GM21526 (cell line): Measurements from ENCODE around the gene RNF207.

ENCODE experiments used
- ATAC-seq: cut with Tn5 transposase; IDR thresholded peaks from one replicate; pipeline ENCODE4 v1.9.1; 2021; ENCODE audit warnings: moderate library complexity; ENCODE audit not compliant: unreplicated experiment, low FRiP score

Gene RNF207

GRCh38 chr1:6265151-6265550 lies 59.2 kb downstream of the RNF207 start:
- ATAC-seq: no peak

GRCh38 chr1:6266641-6267040 lies 60.7 kb downstream of the RNF207 start:
- no peak for ATAC-seq

GRCh38 chr1:6267686-6268322 lies 61.9 kb downstream of the RNF207 start:
- no peak for ATAC-seq

GRCh38 chr1:6268415-6268814 lies 62.5 kb downstream of the RNF207 start:
- no peak for ATAC-seq

GRCh38 chr1:6269296-6269695 lies 63.4 kb downstream of the RNF207 start:
- ATAC-seq: no peak

DNA sequence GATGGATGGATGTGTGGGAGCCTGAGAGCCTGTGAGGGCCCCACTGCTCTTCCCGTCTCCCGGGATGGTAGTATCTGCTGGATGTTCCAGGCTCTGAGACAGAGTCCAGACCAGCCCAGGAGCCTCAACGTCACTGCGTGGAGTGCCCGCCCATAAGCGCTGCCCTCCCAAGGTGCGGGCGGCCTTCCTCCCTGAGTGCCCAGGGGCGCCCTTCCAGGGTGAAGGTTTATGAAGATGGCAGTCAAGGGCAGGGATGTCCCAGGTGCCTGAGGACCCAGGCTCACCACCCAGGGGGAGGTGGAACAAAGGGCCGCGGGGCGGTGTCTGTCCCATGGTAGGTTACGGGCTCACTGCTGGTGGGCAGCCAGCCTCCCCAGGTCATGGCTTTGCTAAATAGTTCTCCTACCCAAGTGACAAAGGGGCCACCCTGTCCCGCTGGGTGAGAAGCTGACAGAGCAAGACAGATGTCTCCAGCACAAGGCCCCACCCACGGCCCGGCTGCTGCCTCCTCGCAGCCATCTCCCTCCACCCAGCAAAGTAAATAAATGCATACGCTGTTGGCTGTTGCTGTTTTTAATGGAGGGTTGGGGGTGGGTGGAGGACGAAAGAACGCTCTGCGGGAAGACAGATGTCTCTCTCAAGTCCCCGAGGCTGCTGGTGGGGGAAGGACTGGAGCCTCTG lies 63.9 kb downstream of the RNF207 start:
- ATAC-seq: no peak

GRCh38 chr1:6270401-6270800 lies 64.5 kb downstream of the RNF207 start:
- ATAC-seq: no peak
